ENCODE results near the gene IGFBP2.

Gene IGFBP2

DNA sequence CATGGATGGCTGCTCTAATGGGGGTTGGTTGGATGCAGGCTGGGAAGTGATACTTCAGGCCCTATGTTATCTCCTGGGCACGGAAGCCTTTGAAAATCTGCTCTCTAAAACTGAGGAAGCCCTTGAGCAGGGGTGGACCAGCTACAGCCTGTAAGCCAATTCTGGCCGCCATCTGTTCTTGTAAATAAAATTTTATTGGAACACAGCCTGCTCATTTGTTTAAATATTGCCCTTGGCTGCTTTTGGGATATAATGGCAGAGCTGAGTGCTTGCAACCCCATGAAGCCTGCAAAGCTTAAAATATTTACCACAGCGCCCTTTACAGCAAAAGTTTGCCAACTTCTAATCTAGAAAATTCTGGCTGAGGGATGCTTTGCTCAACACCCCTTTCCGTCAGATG lies 11.9 kb upstream of the IGFBP2 start:
- H3K4me3 ChIP-seq (replicated peaks in 1 of 2; ENCODE audit: low read depth in 2 of 2, low read length in 2 of 2) = no peak overlapping the region
- no peak for DNase-seq (ENCODE audit: low read depth in 2 of 2)
- TF ChIP-seq CTCF (IDR thresholded peaks at IDR 0.05; ENCODE audit: low read depth, low read length) = no peak

- no peak for DNase-seq (ENCODE audit: low read depth in 2 of 2)
- no peak overlapping the region for H3K4me3 ChIP-seq (replicated peaks in 1 of 2; ENCODE audit: low read depth in 2 of 2, low read length in 2 of 2)
- no peak for TF ChIP-seq CTCF (IDR thresholded peaks at IDR 0.05; ENCODE audit: low read depth, low read length)
These were observed 10.7 kb upstream of the IGFBP2 start for GRCh38 chr2:216622526-216622925.

GRCh38 chr2:216624251-216624650 lies 9.0 kb upstream of the IGFBP2 start:
- H3K4me3 ChIP-seq (replicated peaks in 1 of 2; ENCODE audit: low read depth in 2 of 2, low read length in 2 of 2) = no peak overlapping the region
- DNase-seq (ENCODE audit: low read depth in 2 of 2) = no peak
- no peak for TF ChIP-seq CTCF (IDR thresholded peaks at IDR 0.05; ENCODE audit: low read depth, low read length)

- no peak for DNase-seq (ENCODE audit: low read depth in 2 of 2)
- TF ChIP-seq CTCF (IDR thresholded peaks at IDR 0.05; ENCODE audit: low read depth, low read length) = no peak
- H3K4me3 ChIP-seq (replicated peaks in 1 of 2; ENCODE audit: low read depth in 2 of 2, low read length in 2 of 2) = no peak overlapping the region
These were observed 6.9 kb upstream of the IGFBP2 start for GRCh38 chr2:216626168-216626874.

GRCh38 chr2:216626875-216627245 lies 6.4 kb upstream of the IGFBP2 start:
- TF ChIP-seq CTCF (IDR thresholded peaks at IDR 0.05; ENCODE audit: low read depth, low read length) = no peak
- H3K4me3 ChIP-seq (replicated peaks in 1 of 2; ENCODE audit: low read depth in 2 of 2, low read length in 2 of 2) = no peak overlapping the region
- DNase-seq (ENCODE audit: low read depth in 2 of 2) = no peak

DNA sequence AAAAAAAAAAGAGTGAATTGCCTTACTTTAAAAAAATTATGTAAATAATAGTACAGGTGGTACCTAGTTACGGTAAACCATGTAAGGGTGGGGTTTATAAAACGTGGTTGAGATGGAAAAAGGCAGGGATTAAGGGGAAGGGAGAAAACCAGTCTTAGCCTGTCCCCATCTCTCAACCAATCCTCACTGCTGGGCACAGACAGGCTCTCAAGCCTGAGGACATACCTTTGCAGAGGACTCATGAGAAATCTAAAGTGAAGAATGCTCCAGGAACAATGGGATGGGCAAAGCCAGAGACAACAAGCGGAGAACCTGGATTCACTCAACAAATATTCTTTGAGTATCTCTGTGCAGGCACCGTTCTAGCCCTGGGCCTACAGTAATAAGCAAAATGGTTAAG lies 3.4 kb upstream of the IGFBP2 start:
- no peak overlapping the region for H3K4me3 ChIP-seq (replicated peaks in 1 of 2; ENCODE audit: low read depth in 2 of 2, low read length in 2 of 2)
- no peak for TF ChIP-seq CTCF (IDR thresholded peaks at IDR 0.05; ENCODE audit: low read depth, low read length)
- DNase-seq (ENCODE audit: low read depth in 2 of 2) = no peak

All from cardiac fibroblast (primary cell).